ENCODE results near the gene FBXL13.

The FBXL13 gene

DNA sequence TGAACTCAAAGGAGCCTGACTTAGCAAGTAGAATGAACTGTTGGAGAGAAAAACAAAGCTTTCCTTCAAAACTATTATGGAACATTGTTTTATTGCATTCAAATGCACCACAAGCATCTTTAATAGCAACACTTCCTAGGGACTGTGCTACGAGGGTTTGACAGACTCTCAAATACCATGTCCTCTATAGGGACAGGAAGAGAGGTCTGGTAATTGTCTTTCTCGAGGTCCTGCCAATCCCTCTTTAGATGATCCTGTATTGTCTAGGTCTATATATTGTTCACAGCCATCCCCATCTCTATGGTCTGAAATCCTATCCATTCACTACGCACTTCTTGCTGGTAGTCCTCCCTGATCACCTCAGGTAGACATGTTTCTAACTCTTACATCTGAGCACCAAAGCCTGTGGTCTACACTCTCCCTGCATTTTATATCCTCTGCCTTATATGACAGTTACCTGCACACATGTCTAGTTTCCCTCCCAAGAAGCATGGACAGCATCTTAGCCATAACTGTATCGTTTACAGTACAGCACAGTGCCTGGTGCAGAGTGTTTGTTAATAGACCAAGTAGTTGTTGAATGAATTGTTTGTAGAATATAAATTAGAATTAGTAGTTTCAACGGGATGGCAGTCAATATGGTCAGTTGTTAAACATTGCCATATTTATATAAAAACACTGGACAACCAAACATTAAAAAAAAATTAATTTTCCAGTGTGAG lies 183.5 kb downstream of the FBXL13 start:
- DNase-seq, result no peak

DNA sequence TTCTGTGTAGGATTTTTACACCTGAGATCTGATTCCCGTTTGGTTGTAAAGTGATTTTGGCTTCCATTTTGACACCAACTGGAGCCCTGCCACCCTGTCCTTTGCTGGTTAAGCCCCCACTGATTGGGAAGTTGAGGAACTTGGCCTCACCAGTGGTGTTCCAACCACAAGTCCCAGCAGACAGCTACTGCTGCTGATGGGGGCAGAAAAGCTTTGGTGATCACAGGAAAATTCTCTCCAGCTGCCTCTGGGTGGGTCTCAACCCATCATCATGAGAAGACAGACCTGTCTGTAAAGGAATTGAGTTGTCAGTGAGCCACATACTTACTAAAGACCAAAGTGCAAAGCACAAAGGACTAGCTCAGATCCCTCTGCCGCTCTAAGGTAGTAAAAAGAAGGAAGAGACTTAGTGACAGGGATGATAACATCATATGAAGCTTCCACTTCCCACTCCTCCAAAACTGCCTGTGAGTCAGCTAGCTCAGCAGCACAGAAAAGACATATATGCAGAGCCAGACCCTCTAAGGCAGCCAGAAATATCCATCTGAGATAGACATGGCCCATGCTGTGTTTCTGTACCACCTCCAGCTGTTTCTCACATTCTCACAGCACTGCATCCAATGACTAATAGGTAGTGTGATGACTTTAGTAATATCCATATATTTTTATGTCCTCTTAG lies 184.2 kb downstream of the FBXL13 start:
- peak; percentile 93 for DNase-seq

DNA sequence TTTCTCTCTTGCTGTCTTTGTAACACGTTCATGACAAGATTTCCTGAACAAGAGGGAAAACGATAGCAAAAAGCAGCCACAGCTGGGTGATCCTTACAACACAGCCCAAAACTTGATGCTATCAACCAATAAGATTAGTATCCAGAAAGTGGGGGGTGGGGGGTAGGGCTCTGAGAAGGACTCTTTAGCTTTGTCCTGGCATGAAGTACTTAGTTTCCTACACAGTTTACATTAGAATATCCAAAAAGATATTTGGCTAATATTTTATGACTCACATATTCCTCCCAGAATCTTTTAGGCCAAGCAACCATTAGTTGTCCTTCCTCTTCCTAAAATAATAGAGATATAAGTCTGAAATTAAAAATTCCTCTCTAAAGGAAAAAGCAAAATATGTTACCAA lies 184.7 kb downstream of the FBXL13 start:
- DNase-seq, result no peak

DNA sequence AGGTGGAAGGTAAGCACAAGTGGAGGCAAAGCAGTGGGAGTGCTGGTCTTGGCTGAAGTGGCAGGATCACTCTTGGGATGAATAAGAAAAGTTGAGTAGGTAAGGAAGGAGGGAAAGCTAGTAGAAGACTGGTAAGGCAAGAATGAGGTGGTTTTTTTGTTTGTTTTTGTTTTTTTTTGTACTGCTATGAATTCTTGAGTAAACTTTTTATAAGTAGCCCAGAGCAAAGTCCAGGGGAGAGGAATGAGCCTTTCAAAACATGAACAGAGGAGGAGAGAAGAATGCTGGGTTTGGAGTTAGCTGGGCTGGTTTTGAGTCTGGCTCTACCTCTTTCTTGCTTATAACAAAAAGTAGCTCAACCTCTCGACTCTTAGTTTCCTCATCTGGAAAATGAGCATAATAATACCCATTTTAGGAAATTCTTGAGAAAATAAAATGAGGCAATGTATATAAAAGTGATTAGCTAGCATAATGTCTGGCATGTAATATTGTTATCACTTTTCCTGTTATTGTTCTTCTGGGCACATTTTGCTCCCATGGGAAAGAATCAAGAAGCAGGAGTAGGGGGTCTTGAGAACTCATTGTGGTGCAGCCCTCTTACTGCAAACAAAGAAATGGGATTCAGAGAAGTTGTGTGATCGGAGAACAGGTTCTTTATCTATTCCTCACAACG lies 185.9 kb downstream of the FBXL13 start:
- no peak for DNase-seq

DNA sequence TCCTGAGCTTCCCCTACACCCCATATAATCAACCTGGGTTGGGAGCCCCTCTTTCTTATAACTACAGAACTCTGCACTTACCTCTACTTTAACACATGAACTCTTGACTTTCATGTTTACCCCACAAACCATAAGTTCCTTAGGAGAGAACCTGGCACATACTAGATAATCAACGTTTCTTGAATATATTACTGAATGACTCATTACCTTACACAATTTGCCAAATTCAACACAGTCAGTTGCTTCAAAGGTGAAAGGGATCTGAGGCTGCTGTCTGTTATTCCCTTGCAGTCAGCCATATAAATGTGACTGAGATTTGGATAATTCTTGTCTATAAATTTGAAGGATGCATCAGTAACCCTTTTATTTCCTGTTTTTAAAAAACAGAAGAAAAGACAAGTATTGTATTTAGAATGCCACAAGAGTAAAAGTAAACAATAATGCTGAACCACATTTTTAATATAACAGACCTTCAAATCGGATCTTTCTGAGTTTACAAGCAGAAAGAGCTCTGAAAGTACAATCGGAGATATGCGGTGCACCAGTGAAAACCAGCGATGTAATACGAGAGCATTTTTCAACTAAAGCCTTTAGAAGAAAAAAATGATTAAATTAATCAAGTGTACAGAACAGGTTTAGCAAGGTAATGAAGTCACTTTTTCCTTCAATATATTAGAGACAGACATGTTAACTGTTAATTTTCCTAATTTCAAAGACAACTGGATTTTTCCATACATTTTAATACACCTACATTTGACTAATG lies 191.3 kb downstream of the FBXL13 start:
- no peak for DNase-seq

DNA sequence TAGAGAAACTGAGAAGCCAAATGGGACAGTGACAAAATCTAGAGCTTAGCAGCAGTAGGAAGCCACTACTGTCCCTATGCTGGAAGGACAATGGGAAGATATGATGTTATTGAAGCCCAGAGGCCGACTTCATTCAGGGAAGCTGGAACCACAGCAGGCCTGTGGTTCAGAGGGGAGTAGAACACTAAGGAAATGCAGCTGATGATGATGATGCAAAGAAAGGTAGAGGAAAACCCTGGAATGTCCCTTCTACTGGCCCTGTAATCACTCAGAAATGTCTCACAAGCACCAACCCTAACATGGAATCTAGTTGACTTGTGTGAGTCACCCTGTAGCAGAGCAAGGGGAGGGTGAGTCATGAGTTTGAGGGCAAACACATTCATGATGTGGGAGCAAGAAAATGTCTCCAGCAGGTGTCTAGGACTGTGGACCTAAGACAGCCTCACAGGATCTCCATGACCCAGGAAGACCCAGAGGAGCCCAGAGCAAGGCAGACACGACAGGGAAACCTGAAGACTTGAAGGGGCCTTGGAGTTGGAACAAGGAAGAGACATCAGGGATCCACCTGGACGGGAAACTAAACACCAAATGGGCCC lies 198.8 kb downstream of the FBXL13 start:
- peak; percentile 100 for DNase-seq

DNA sequence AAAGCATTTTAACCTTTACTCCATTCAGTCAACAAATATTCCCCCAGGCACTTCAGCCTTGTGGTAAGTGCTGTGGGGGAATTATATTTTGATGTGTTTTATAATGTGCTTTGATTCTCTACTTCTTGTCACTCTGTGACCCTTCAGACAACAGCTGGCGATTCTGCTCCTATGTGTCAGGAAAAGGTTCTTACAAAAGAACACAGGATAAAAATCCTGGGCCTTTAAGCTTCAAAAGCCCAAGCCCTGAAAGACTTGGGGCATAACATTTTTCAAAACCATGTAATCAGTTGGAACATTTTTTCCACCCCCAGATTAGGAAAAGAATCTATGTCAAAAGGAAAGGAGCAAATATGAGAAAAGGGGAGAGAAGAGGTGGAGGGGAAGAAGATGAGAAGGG lies 199.6 kb downstream of the FBXL13 start:
- peak; percentile 54 for DNase-seq

DNA sequence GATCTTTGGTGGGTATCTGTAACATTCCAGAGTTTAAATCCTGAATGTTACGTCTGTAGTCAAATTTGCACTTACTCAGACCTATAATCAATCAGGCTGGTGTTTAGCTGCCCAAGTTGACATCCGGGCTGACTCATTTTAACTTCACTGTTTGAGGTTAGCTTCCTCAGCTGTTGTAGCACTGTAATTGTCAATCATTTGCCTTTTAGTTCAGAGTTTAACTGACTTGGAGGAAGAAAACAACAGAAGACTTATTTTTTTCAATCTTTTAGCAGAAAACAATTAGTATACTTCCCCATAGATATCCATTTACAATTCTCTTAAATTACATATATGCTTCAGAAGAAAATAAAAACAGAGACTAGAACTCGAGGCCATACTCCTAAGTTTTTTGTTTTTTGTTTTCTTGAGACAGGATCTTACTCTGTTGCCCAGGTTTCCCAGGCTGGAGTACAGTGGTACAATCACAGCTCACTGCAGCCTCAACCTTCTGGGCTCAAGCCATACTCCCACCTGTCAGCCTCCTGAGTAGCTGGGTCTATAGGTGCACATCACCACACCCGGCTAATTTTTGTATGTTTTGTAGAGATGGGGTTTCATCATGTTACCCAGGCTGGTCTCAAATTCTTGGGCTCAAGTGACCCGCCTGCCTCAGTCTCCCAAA lies 200.3 kb downstream of the FBXL13 start:
- DNase-seq, result peak; percentile 86

DNA sequence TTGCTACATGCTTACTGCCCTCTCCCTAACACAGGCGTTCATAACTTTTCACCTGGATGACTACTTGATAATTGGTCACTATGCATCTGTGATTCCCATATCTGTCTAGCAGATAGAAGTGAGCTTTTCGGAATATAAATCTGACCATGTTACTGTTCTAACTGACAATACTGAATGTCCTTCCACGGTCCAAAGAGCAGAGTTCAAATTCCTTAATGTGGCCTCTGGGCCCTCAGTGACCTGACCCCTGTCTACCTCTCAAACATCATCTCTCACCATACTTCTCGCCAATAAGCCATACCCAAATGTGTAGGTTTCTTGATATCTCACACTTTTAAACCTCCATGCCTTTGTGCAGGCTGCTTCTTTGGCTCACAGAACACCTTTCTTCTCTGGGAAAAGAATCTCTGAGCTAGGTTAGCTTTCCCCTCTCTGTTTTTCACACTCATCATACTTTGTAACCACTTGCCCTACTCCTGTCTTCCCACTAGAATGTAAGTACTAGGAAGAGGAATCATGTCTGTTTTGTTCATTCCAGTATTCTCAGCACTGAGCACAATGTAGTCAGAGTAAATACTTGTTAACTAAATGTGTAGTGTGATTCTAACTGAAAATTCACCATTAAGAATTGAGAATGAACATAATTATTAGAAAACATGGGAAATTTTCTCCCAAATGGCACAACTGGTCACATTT lies 201.0 kb downstream of the FBXL13 start:
- DNase-seq, result no peak

DNA sequence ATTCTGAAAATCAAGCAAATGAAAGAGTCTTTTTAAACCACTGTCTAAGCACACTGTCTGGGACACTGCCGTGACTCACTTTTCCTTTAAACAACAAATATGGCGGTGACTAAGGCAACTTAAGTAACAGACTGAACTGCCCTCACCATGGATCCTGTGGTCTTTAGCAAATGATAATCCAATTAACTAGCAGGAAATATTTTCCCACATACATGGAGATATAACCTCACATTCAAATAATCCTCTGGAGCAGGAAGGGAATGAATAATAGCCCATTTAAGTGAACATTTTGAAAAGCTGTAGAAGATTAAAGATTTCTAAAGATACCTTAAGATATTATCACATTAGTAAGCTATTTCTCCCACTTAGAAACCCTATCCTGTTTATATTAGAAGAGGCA lies 202.1 kb downstream of the FBXL13 start:
- DNase-seq, result peak; percentile 99

DNA sequence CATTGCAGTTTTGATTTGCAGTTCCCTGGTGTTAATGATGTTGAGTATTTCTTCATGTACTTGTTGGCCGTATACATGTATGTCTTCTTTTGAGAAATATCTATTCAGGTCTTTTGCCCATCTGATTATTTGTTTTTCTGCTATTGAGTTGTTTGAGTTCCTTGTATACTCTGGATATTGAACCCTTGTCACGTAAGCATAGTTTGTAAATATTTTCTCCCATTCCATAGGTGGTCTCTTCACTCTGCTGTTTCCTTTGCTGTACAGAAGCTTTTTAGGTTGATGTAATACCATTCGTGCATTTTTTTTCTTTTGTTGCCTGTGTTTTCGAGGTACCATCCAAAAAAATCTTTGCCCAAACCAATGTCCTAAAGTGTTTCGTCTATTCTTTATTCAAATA lies 205.4 kb downstream of the FBXL13 start:
- DNase-seq, result no peak

DNA sequence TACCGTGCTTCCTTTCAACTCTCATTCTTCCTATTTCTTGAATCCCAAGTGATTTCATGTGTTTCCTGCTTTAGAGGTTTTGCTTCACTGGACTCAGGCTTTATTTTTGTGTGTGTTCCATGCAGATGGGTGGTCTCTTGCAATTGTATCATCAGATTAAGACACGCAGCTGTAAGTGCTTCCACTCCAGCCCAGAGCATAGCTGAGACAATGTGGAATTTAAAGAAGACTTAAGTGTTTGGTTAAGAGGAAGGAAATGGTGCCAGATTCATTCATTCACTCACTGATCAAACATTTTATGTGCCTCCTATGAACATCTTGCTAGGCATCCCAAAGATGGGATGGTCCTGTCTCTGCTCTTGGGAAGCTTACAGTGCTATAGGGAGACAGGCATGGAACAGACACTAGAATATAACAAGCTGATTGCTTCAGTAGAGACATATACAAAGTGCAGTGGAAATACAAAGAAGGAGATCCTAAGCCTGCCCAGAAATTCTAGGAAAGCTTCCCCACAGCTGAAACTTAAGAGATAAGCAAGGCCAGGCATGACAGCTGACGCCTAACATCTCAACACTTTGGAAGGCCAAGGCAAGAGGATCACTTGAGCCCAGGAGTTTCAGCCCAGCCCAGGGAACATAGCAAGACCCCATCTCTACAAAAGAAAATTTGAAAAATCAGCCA lies 207.9 kb downstream of the FBXL13 start:
- no peak for DNase-seq

DNA sequence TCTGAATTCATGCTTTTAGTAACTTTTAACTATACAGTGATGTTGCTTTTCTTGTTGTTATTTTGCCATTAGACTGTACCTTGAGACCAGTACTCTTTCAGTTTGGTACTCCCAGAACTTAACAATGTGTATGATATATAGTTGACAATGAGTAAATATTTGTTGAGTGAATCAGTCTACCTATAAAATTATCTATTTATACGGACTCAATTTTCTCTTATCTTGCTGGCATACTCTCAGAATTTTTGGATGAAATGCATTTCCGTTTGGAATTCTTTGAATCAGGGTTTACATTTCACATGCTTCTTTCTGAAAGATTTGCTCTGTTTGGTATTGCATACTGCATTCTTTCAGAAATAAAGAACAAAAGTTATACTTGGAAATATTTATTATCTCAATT lies 209.6 kb downstream of the FBXL13 start:
- no peak for DNase-seq

DNA sequence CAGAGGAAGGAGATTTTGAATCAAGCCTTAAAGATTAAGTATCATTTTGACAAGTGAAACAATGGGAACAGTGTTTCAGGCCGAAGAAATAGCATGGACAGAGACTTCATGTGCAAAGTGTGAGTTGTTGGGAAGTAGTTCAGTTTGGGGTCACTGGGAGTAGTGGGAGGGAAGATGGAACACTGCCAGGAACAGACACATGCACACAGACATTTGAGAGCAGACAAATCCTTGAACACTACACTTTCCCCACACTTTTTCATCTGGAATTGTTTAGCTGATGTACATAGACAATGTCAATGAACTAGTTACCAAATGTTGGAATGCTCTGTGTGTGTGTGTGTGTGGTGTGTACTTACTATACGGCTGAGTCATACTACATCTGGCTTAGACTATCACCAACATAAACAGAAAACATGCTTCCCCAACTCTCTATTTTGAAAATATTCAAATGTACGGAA lies 214.2 kb downstream of the FBXL13 start:
- DNase-seq, result peak; percentile 82

DNA sequence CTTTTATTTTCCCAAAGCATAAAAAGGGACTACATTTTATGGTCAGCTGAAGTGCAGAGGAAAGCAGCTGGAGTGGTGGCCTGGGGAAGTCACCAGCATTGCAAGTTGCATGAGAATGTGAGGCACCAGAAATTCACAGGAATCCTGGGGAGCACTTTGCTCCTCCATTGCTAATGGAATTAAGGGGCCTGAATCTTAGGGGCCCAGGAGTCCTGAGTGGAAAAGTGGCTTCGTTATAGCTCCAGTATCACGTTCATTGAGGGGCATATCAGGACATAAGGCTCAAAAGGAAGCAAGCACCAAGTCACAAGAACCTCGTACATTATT lies 214.8 kb downstream of the FBXL13 start:
- no peak for DNase-seq

DNA sequence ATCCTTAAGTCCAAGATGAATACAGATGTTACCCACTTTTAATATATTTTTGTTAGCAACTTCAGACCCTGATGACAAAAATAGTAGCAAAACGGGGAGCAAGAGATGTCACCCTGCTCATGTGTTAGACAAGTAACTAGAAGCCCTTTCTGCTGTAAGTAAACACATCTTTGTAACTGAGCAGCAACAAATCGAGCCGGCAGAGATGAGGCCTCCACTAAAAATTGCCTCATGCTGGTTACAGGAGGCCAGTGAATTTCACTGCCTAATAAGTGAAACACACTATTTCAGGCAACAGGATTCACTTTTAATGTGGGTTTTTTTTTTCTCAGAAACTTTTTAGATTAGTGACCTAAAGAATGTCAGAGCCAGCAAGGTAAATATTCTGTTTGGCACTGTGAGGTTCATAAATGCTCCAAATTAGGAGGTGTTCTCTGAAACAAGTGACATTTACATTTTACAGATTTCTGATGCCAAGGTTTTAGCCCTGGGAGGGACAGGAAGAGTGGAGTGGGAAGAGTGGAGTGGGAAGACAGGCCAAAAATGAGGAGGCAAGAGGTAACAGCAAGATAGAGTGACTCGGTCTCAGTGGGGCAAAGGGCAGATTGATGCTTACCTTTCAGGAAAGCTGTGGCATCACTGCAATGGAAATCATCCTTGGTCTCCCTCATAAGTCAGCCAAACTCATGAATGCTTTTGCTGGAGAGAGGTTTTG lies 215.4 kb downstream of the FBXL13 start:
- DNase-seq, result no peak

DNA sequence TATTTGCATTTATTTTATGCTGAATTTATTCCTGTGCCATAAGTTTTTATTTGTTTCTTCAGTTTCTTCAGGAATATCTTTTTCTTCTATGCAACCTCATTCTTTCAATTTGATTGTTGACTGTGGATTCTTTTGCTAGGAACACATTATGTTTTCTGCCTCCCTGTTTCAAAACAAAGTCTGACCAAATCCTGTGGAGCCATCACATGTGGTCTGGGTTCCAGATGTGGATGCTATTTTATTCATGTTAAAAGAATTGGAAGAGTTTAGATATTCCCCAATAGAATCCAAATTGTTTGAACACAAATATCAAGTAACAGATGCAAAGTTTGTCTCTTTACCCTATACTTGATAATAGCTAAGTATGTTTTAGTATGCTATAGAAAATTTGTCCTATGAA lies 218.6 kb downstream of the FBXL13 start:
- DNase-seq, result no peak

DNA sequence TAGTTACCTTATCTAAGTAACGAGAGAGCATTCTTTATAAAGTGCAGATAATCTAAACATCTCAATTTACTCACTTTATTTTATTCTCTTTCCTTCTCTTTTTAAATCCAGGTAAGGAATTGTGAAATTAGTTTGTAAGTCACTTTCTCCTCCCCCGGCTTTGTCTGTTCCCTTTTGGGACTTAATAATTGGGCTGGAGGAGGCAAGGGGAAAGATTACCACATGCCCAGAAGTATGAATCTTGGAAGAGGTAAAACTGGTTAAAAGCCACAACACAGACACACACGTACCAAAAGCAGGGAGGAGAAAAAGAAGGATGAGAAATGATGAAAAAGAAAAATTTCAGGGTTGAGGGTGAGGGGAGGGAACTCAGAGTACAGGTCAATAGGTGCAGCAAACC lies 225.1 kb downstream of the FBXL13 start:
- DNase-seq, result no peak

DNA sequence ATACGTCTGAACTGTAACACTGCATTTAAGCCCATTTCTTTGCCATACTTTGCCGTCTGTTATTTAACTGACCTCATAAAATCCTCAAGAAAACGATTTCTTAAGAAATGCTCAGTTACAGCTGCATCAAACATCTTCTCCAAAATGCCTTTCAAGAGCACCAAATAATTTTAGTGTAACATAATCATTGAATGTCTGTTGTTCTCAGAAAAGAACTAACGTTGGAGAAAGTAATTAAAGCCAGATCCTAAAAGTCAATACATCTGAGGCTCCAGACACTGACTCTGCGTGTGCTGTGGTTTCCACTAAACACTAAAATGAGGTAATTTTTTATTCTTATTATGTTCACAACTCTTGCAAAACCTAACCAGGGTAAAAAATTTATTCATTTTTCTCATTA lies 225.5 kb downstream of the FBXL13 start:
- DNase-seq, result no peak

DNA sequence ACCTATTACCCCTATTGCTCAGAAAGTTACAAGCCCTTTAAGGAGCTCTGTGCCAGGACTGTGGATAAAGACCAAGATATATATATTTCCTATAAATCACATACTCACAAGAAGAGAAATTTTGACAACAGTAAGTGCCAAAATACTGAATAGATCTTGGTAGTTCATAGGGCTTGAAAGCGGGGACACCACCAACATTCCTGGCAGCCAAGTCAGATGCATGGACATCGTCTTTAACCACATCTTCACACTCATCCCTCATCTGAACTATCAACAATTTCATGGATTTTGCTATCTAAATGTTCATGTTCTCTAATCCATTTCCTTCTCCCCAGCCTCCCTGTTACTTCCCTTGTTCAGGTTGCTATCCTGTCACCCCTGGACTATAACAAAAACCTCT lies 229.2 kb downstream of the FBXL13 start:
- DNase-seq, result no peak
